K562 treated with DMSO at 1 percent for 24 hours (cell line): ENCODE data around the gene TERB1. TPM values are rescaled to one million over a fixed set of nuclear protein-coding genes. Genes with fewer than 3 reads are reported as not detected.

ENCODE experiments used
- total RNA-seq: library from RNA; unstranded; fragments of 300-600 nt; gene quantifications from 2 replicates; pipeline ENCODE4 v1.2.3, GENCODE V29; 2022; ENCODE audit warnings: low read depth; ENCODE audit not compliant: insufficient read depth

Gene TERB1
- not detected in 2 replicates for total RNA-seq

GRCh38 chr16:66801320-66802105 lies at the start of gene TERB1:
Gene TERB1, minus strand, starts transcription at chr16:66801584. Its CDS starts 4,786 bp downstream, at chr16:66796798.

GRCh38 chr16:66844342-66845079 lies 43.1 kb upstream of the TERB1 start, which contains the start of gene CA7:
Gene CA7, plus strand, starts transcription at chr16:66844414. Its CDS starts 74 bp downstream, at chr16:66844488.

GRCh38 chr16:66830422-66831404 lies 29.3 kb upstream of the TERB1 start, which contains the start of gene NAE1:
Gene NAE1, minus strand, starts transcription at chr16:66830976. Its CDS starts 77 bp downstream, at chr16:66830899.

GRCh38 chr16:66751303-66751991 lies 49.9 kb downstream of the TERB1 start, which contains the start of gene DYNC1LI2:
Gene DYNC1LI2, minus strand, starts transcription at chr16:66751609. Its CDS starts 18 bp downstream, at chr16:66751591.

Other genes with a start within 250 kb of the TERB1 start
- gene CKLF, start 249.0 kb downstream of the TERB1 start, total RNA-seq = 163 and 191 TPM in 2 replicates
- 5.9 and 6.3 TPM in 2 replicates for gene CMTM1, start 235.1 kb downstream of the TERB1 start, total RNA-seq
- gene CMTM2, start 222.1 kb downstream of the TERB1 start, total RNA-seq = not detected in 2 replicates
- 82.9 and 86.4 TPM in 2 replicates for gene CMTM3, start 196.9 kb downstream of the TERB1 start, total RNA-seq
- gene CMTM4, start 104.8 kb downstream of the TERB1 start, total RNA-seq = 17.1 and 19.1 TPM in 2 replicates
- gene DYNC1LI2, start 50.0 kb downstream of the TERB1 start, total RNA-seq = 21.9 and 24.1 TPM in 2 replicates
- gene NAE1, start 29.4 kb upstream of the TERB1 start, total RNA-seq = 53.3 and 63.5 TPM in 2 replicates
- gene CA7, start 42.8 kb upstream of the TERB1 start, total RNA-seq = not detected in 2 replicates
- gene PDP2, start 78.9 kb upstream of the TERB1 start, total RNA-seq = 6.1 and 7.6 TPM in 2 replicates
- gene CDH16, start 117.3 kb upstream of the TERB1 start, total RNA-seq = not detected in 2 replicates
- gene RRAD, start 124.0 kb upstream of the TERB1 start, total RNA-seq = 8.4 and 10.3 TPM in 2 replicates
- gene CIAO2B, start 132.8 kb upstream of the TERB1 start, total RNA-seq = 267 and 312 TPM in 2 replicates
- 28.3 and 28.7 TPM in 2 replicates for gene CES2, start 133.9 kb upstream of the TERB1 start, total RNA-seq
- 1.00 and 1.3 TPM in 2 replicates for gene CES3, start 159.7 kb upstream of the TERB1 start, total RNA-seq
- not detected in 2 replicates for gene CES4A, start 187.0 kb upstream of the TERB1 start, total RNA-seq
- gene CBFB, start 227.6 kb upstream of the TERB1 start, total RNA-seq = 74.8 and 77.4 TPM in 2 replicates